ENCODE results near the gene LARGE1. TPM values are rescaled to one million over a fixed set of nuclear protein-coding genes. Genes with fewer than 3 reads are reported as not detected.
A peak's percentile ranks its signal among the peaks of the same experiment; 100 is the strongest.

LARGE1 gene
- total and polyA plus RNA-seq, 2 of the 13 experiments (the other 11 are each of a cell fraction or from before 2014, with no cell fraction given), result 8.4 to 11.0 TPM

- TF ChIP-seq, protein P1, sequence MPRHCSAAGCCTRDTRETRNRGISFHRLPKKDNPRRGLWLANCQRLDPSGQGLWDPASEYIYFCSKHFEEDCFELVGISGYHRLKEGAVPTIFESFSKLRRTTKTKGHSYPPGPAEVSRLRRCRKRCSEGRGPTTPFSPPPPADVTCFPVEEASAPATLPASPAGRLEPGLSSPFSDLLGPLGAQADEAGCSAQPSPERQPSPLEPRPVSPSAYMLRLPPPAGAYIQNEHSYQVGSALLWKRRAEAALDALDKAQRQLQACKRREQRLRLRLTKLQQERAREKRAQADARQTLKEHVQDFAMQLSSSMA (CRISPR knock-in tag; IDR thresholded peaks at IDR 0.05), result no peak
- peak; percentile 84 to 98; a peak in 3 of 4 replicates for TF ChIP-seq EP300 (IDR thresholded peaks at IDR 0.05; ENCODE audit: low read depth in 2 of 2, low read length in 2 of 2)
- peak; percentile 91 for TF ChIP-seq EP300 (CRISPR knock-in tag; IDR thresholded peaks at IDR 0.05; ENCODE audit: borderline replicate concordance)
- no peak for TF ChIP-seq MTA3 (CRISPR knock-in tag; IDR thresholded peaks at IDR 0.05)
- TF ChIP-seq SSRP1 (CRISPR knock-in tag; IDR thresholded peaks at IDR 0.05), result no peak
- peak; percentile 74 for TF ChIP-seq ZSCAN21 (CRISPR knock-in tag; IDR thresholded peaks at IDR 0.05; ENCODE audit: borderline replicate concordance)
- peak; percentile 89; the same call in 1 of the 2 replicates for TF ChIP-seq SMAD3 (CRISPR knock-in tag; IDR thresholded peaks at IDR 0.05)
- TF ChIP-seq NFE2L1 (CRISPR knock-in tag; IDR thresholded peaks at IDR 0.05; ENCODE audit: borderline replicate concordance), result no peak
- peak; percentile 100 for TF ChIP-seq ZNF263 (CRISPR knock-in tag; IDR thresholded peaks at IDR 0.05)
- no peak for TF ChIP-seq CAMTA2 (CRISPR knock-in tag; IDR thresholded peaks at IDR 0.05; ENCODE audit: borderline replicate concordance)
- TF ChIP-seq ZNF839 (CRISPR knock-in tag; IDR thresholded peaks at IDR 0.05; ENCODE audit: borderline replicate concordance), result no peak
- TF ChIP-seq ZNF547 (CRISPR knock-in tag; IDR thresholded peaks at IDR 0.05), result no peak
- no peak for TF ChIP-seq NFE2 (CRISPR knock-in tag; IDR thresholded peaks at IDR 0.05)
- peak; percentile 30 to 46; a peak in 1 of 4 replicates for TF ChIP-seq POLR2A (IDR thresholded peaks at IDR 0.05; ENCODE audit: insufficient read depth in 1 of 2, low read depth in 2 of 2, low read length in 2 of 2)
- no peak for TF ChIP-seq HNRNPK (IDR thresholded peaks at IDR 0.05; ENCODE audit: low read depth, low read length, poor library complexity, severe bottlenecking)
- TF ChIP-seq ZNF281 (CRISPR knock-in tag; IDR thresholded peaks at IDR 0.05; ENCODE audit: borderline replicate concordance), result peak; percentile 37; the same call in 1 of the 2 replicates
- TF ChIP-seq NRL (CRISPR knock-in tag; IDR thresholded peaks at IDR 0.05; ENCODE audit: borderline replicate concordance), result no peak
- TF ChIP-seq ATF5 (CRISPR knock-in tag; IDR thresholded peaks at IDR 0.05; ENCODE audit: low read depth), result 0 out of 2 replicates have a peak, but pooled peaks have one; percentile 10
- TF ChIP-seq, protein P2, sequence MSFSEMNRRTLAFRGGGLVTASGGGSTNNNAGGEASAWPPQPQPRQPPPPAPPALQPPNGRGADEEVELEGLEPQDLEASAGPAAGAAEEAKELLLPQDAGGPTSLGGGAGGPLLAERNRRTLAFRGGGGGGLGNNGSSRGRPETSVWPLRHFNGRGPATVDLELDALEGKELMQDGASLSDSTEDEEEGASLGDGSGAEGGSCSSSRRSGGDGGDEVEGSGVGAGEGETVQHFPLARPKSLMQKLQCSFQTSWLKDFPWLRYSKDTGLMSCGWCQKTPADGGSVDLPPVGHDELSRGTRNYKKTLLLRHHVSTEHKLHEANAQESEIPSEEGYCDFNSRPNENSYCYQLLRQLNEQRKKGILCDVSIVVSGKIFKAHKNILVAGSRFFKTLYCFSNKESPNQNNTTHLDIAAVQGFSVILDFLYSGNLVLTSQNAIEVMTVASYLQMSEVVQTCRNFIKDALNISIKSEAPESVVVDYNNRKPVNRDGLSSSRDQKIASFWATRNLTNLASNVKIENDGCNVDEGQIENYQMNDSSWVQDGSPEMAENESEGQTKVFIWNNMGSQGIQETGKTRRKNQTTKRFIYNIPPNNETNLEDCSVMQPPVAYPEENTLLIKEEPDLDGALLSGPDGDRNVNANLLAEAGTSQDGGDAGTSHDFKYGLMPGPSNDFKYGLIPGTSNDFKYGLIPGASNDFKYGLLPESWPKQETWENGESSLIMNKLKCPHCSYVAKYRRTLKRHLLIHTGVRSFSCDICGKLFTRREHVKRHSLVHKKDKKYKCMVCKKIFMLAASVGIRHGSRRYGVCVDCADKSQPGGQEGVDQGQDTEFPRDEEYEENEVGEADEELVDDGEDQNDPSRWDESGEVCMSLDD (CRISPR knock-in tag; IDR thresholded peaks at IDR 0.05; ENCODE audit: borderline replicate concordance), result no peak
- TF ChIP-seq HOMEZ (CRISPR knock-in tag; IDR thresholded peaks at IDR 0.05; ENCODE audit: low read depth), result peak; percentile 69; the same call in 1 of the 2 replicates
- TF ChIP-seq ZNF121 (CRISPR knock-in tag; IDR thresholded peaks at IDR 0.05), result peak; percentile 77; the same call in 1 of the 2 replicates
- no peak for TF ChIP-seq ZNF17 (CRISPR knock-in tag; IDR thresholded peaks at IDR 0.05)
Observed at GRCh38 chr22:33335611-33336279, 584.5 kb downstream of the LARGE1 start (continued).
